SU-DHL-6 (cell line): ENCODE data around the gene PHPT1.

Experiments used
- EZH2phosphoT487 ChIP-seq: fragments of 200-600 bp; sonication (generic), shearing (Covaris generic); conservative IDR thresholded peaks from 2 replicates; pipeline ENCODE4 v1.6.1; 2018; ENCODE audit warnings: mild to moderate bottlenecking, antibody characterized with exemption, low read length, moderate library complexity, mixed read lengths
- TF ChIP-seq, protein P1 (sequence below): fragments of 200-600 bp; sonication (generic); IDR thresholded peaks from one replicate; pipeline ENCODE4 v1.5.1; 2017; ENCODE audit warnings: antibody characterized with exemption, mild to moderate bottlenecking, low read length, moderate library complexity; ENCODE audit not compliant: insufficient read depth, poor library complexity, severe bottlenecking

DNA sequence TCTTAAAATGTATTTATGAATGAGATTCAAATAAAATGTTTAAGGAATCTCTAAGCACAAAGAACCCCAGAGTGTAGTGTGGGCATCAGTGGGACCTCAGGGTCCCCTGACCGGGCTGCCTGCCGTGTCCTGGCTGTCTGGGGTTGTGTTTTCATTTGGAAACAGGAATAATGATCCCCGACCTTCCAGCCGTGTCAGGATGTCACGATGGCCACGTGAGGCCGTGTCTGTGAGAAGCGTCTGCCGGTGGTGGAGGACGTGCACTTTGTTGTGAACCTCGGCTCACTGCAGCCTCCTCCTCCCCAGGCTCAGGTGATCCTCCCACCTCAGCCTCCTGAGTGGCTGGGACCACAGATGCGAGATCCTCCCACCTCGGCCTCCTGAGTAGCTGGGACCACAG lies 41.5 kb downstream of the PHPT1 start:
- TF ChIP-seq EZH2phosphoT487: no peak
- TF ChIP-seq, protein P1, sequence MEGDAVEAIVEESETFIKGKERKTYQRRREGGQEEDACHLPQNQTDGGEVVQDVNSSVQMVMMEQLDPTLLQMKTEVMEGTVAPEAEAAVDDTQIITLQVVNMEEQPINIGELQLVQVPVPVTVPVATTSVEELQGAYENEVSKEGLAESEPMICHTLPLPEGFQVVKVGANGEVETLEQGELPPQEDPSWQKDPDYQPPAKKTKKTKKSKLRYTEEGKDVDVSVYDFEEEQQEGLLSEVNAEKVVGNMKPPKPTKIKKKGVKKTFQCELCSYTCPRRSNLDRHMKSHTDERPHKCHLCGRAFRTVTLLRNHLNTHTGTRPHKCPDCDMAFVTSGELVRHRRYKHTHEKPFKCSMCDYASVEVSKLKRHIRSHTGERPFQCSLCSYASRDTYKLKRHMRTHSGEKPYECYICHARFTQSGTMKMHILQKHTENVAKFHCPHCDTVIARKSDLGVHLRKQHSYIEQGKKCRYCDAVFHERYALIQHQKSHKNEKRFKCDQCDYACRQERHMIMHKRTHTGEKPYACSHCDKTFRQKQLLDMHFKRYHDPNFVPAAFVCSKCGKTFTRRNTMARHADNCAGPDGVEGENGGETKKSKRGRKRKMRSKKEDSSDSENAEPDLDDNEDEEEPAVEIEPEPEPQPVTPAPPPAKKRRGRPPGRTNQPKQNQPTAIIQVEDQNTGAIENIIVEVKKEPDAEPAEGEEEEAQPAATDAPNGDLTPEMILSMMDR: no peak
